GM21515 (cell line): Measurements from ENCODE around the gene TMED10.
"Not testable (repeated sequence)": the region's sequence is repeated elsewhere in the genome, so short reads cannot be mapped to it uniquely, and the experiment has no call there.

Experiments used
- ATAC-seq: cut with Tn5 transposase; IDR thresholded peaks from one replicate; pipeline ENCODE4 v1.9.1; 2021; ENCODE audit not compliant: unreplicated experiment

The TMED10 gene

DNA sequence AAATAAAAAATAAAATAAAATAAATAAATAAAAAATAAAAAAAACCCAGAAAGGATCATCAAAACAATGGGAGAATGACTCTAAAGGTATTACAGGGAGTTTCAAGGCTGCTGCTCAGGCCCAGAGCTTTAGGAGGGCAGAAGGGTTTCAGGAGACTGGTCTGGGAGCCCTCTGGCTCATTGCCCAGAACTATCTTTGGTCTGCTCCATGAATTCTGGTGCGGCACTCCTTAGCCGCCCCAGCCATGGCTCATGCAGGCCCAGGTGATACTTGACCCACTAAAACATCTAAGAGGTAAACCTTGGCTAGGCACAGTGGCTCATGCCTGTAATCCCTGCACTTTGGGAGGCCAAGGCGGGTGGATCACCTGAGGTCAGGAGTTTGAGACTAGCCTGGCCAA lies 14.7 kb upstream of the TMED10 start:
- ATAC-seq, result no peak

DNA sequence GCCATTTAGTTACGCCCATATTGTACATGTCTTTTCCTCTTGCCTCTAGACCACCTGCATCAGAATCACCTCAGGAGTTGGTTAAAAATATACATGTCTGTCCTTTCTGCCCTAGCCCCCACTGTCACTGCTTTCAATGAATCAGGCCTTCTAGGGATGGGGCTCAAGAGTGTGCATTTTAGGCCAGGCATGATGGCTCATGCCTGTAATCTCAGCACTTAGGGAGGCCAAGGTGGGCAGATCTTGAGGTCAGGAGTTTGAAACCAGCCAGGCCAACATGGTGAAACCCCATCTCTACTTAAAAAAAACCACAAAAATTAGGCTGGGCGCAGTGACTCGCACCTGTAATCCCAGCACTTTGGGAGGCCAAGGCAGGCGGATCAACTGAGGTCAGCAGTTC lies 13.6 kb upstream of the TMED10 start:
- no peak for ATAC-seq

DNA sequence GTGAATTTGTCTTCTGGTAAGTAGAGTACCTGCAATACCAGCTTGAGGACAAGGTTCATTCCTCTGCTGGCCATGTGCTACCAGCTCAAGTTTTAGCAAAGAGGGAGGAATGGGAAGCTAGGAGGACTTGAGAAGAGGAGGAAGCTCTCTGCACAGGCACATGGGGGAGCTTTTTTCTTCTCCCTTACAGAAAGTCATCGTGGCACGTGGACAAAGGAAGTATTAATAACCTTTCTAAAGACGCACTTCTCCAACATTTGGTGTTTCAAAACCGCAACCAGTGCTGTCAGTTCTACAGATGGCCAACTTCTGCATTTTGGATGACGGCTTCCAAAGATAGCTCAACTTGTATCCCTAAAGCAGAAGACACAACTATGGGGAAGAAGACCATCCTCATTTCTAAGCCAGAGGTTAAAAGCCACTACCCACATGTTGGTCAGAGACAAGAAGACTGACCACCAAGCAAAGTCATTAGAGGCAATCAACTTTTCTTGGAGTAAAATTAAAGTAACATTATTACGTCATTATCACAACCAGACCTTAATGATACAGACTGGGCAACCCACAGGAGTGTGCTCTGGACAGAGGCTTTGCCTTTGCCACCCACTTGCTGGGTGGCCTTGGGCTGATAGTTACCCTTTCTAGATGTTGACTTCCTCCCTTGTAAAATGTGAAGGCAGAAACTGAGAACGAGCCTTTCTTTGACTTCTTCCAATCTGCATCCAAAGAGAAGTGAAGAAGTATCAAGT lies 12.3 kb upstream of the TMED10 start:
- no peak for ATAC-seq

DNA sequence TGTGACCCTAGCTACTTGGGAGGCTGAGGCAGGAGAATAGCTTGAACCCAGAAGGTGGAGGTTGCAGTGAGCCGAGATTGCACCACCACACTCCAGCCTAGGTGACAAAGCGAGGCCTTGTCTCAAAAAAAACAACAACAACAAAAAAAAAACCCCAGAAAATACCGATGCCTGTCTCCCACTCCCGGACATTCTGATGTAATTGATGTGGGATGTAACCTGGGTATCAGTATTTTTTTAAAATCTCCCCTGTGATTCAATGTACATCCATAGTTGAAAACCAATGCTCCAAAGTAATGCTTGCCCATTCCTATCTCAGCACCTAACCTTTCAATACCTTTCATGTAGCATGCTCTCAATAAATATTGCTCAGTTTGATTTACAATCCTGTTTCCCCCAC lies 11.7 kb upstream of the TMED10 start:
- ATAC-seq, result no peak

DNA sequence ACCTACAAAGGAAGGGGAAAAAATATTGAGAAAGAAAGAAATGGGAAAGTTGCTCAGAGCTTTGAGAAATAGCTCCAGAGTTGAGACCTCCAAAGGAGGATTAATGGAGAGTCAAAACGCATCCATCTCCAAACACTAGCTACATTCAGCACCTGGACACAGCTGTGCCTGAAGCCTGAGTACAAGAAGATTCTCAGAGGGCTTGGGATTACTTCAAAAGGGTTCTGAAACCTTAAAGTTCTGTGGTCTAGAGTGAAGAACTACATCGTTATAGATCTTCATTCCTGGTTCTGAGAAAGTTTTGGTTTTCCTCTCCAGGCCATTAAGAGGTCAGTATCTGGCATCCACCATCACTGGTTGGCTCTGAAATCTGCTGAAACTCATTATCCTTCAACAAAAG lies 10.5 kb upstream of the TMED10 start:
- no peak for ATAC-seq

DNA sequence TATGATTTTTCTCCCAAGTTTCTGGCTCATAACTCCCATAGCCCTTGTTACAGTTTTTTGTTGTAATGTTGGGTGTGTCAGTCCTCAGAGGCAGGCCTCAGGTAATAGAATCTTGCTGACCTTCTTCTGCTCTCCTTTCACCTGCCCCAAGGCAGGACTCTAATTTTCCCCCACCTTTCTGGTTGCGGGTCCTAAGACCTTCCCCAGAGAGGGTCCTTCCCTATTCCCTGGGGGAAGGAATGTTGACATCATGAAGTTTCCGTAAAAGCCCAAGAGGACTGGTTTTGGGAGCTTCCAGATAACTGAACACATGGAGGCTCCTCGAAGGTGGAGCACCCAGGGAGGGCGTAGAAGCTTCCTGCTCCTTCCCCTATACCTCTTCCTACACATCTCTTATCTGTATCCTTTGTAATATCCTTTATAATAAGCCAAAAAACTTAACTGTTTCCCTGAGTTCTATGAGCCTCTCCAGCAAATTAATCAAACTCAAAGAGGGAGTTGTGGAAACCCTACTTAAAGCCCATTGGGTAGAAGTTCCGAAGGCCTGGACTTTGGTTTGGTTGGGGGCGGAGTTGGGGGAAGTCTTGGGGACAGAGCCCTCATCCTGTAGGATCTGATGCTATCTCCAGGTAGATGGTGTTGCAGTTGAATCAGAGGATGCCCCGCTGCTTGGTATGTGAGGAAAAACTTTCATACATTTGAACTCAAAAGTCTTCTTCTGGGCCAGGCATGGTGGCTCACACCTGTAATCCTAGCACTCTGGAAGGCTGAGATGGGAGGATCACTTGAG lies 9.0 kb upstream of the TMED10 start:
- ATAC-seq, result no peak

DNA sequence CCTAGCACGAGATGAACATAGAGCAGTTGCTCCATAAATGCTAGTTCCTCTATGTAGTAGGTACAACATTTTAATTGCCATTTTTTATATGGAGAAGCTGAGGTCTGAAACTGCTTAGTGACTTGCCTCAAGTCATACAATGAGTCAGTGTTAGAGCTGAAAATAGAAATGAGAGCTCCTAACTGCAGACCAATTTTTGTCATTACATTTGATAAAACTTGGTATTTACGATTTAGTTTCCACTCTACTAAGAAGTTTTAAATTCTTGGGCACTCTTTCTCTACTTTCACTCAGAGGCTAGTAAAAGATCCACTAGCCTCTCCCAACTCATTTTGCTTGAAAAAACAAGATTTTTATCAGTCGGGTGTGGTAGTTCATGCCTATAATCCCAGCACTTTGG lies 8.1 kb upstream of the TMED10 start:
- no peak for ATAC-seq

DNA sequence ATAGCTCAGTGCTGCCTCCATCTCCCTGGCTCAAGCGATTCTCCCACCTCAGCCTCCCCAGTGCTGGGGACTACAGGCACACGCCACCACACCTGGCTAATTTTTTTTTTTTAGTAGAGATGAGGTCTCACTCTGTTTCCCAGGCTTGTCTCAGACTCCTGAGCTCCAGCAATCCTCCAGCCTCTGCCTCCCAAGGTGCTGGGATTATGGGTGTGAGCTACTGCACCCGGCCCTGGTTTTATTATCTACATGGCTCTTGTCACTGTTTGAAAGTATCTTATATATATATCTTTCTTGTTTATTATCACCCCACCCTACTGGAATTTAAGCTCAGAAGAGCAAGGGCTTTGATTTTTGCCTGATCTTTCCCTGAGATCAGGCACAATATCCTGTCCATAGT lies 7.6 kb upstream of the TMED10 start:
- ATAC-seq, result no peak

DNA sequence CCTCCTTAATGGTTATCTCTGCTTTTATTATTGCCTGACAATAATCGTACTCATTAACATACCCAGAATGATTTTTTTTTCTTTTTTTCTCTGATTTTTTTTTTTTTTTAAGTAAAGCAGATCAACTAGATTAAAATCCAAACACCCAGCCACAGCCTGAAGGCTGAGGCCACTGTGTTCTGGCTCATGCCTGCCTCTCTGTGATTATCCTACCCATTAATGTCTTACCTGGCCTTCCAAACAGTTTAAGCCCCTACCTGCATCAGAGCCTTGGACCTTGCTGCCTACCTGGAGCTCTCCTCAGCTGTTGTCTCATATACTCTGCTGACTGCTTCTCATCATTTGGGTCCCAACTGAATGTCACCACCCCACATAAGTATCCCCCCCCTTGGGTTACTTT lies 6.8 kb upstream of the TMED10 start:
- no peak for ATAC-seq

DNA sequence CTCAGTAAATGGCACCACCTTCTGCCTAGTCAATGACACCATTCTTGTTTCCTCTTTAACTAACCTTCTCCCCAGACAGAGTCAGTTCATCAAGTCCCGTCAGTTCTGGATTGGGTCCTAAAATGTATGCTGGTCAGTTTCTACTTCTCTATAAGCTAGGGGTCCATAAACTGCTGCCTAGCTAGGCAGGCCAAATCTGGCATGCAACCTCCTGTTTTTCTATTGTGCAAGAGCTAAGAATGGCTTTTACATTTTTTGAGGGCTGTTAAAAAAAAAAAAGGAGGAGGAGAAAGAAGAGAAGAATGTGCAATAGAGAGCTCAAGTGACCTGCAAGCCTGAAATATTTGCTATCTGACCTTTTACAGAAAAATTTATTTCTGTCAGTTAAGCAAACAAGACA lies 6.4 kb upstream of the TMED10 start:
- ATAC-seq, result no peak

DNA sequence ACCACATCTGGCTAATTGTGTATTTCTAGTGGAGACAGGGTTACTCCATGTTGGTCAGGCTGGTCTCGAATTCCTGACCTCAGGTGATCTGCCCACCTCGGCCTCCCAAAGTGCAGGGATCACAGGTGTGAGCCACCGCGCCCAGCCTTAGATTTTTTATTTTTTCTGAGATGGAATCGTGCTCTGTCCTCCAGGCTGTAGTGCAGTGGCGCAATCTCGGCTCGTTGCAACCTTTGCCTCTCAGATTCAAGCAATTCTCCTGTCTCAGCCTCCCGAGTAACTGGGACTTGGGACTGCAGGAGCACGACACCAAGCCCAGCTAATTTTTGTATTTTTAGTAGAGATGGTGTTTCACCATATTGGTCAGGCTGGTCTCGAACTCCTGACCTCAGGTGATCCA lies 5.8 kb upstream of the TMED10 start:
- ATAC-seq, result not testable (repeated sequence)

DNA sequence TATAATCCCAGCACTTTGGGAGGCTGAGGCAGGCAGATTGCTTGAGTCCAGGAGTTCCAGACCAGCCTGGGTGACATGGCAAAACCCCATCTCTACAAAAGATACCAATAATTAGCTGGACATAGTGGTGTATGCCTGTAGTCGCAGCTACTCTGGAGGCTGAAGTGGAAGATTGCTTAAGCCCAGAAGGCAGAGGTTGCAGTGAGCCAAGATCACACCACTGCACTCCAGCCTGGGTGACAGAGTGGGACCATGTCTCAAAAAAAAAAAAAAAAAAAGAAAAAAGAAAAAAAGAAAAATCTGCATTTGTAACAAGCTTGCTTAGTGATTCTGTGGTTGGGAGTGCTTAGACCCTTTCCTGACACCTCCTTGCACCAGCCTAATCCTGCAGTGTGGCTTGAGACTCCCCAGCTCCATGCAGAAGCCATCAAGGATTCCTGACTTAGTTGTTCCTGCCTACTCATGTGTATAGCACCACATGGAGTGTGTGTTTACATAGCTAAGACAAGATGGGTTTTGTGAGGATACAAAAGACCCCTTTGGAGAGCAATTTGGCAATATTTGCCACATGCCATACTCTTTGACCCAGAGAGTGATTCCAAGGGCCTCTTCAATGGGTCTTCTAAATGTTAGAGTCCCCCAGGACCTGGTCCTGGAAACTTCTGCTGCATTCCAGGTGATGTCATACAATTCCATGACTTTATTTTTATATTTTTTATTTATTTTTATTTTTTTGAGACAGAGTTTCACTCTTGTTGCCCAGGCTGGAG lies 5.1 kb upstream of the TMED10 start:
- no peak for ATAC-seq

DNA sequence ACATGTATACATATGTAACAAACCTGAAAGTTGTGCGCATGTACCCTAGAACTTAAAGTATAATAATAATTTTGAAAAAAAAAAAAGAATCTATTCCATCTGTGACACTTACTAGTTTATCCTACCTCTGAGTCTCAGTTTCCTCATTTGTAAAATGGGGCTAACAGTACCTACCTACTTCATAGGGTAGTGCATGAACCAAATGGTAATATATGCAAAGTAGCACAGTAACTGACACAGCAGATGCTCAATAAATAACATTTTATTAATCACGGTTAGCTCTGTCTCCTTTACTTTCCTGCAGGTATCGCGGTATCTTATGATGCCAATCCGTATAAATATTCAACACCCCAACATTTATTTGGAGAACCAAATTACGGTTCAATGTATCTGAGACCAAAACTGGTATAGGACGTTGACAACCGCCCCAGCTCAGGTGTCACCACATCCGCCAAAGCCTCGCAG lies 703 bp downstream of the TMED10 start:
- ATAC-seq, result peak; percentile 13

DNA sequence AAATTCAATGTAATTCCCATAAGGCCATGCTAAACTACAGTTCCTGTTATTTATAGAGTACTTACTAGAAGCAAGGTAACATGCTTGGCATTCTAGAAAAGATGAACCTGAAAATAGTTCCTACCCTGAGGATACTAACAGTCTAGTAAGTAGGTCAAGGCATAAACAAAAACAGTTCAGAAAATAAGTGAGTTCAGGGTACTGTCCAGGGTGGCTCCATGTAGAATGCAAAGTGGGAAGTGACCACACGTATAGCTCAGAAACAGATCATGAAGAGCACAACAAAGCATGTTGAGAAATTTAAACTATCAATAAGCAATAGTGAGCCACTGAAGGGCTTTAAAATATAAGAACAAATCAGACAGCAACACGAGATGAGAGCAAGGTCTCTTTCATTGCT lies 2.3 kb downstream of the TMED10 start:
- no peak for ATAC-seq

DNA sequence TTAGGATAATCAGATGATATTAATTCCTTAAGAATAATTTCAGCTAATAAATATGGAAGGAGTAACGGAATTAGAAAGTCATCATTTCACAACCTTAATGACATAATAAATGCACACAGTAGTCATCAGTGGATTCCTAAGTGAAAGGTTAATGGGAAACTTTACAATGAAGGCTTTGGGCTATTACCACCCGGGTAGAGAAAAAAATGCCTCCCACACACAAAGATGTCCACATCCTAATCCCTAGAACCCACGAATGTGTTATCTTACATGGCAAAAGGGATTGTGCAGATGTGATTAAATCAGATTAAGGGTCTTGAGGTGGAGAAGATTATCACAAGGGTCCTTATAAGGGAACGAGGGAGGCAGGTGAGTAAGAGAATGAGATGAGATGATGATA lies 5.6 kb downstream of the TMED10 start:
- ATAC-seq, result no peak

DNA sequence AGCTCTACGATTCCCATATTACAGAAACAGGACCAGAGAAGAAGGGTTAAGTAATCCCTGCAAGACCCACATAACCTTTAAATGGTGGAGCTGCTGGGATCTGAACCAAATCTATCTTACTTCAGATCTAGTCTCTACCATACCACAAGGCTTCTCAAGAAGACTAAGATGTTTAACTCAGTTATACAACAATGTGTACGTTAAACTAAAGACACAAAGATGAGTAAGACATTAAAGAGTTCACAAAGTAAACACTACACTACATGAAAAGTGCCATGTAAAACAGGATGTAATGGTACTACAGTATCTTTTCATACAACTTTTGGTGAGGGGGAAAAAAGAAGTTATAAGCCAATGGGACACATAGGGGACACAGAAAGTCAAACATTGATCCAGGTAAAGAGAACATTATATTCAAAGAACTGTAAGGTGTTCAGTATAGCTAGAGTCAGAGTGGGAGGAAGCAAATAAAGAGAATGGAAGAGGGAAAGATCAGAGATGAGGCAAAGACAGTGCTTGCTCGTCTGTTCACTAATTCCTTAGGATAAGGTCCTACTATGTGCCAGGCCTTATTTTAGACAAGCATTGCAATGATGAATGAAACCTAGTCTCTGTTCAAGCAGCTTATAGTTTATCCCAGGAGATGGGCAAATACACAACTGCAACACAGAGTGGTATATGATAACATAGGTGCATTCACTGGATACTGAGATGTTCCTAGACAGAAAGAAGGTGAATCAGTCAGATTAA lies 7.7 kb downstream of the TMED10 start:
- ATAC-seq, result no peak

DNA sequence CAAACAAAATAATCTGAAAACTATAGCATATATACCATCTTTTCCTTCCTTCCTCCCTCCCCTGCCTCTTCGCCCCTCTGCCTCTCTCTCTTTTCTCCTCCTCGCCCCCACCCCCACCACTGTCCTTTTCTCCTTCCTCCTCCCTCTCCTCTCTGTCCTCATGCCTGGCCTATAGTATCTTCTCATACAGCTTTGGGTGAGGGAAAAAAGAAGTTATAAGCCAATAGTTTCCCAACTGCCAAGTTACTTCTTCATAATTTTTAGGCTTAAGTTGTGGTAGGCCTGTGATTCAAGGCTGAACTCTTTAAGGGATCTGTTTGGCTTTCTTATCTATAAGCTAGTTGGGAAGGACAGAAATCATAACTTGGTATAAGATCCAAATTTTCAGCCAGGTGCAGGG lies 9.1 kb downstream of the TMED10 start:
- no peak for ATAC-seq

DNA sequence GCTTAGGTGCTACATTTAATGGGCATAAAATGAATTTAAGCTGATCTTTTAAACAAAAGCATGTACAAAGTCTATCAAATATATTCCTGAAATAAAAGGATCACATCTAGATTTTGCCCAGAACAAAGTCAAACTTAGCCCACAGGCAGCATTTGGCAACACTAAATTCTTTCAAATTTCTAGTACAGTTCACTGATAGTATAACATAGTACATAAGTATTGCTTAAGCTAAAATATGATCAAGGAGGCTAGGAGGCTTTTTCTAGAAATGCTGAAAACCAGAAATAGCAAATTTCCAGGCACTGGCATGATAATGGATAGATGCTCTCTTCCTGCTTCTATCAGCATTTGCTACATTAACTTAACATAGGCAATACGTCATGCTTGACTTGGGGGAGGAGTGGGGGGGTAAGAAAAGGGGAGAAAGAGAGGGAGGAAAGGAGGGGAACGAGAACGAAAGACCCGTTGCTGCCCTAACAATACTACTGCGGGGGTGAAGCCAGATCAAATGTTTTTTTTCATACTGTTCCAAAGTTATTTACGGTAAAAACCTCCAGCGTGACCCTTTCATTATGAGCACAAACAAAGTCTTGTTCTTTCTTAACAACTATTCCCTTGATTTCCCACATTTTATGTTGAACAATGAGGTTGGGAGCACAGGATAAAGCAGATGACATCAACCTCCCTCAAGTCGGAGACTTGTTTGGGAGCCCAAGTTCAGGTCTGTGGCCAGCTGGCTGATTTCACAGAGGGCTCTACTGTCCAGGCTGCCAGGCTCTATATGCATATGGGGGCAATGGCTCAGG lies 10.6 kb downstream of the TMED10 start:
- ATAC-seq, result no peak

DNA sequence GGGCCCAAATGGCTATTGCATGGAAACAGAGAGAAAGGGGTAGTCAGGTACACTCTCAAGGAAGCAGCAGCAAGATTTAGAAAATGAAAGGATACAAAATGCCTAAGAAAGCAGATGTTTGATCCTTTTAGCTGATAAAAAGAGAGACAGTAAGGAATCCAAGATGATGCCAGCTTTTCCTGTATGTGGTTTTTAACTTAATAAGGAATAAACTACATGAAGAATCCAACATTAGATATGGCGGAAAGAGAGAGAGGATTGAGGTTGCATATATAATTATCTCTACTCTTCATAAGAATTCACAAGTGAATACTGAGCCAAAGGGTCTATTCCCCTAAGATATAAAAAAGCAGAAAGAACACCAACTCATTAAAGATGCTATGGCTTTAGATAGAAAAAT lies 11.6 kb downstream of the TMED10 start:
- ATAC-seq, result no peak

DNA sequence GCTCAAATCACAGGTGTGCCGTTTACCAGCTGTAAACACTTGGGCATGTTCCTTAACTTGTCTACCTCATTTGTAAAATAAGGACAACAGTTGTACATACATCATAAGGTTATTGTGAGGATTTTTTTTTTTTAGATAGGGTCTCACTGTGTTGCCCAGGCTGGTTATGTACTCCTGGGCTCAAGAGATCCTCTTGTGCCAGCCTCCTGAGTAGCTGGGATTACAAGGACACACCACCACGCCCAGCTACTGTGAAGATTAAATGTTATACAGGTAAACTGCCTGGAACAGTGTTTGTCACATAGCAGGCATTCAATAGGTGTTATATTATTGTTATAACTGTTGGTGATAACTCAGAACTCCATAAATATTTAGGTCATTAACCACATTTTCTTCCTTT lies 12.7 kb downstream of the TMED10 start:
- no peak for ATAC-seq
